Activated CD8-positive, alpha-beta T cell treated with anti-CD3 and anti-CD28 coated beads for 36 hours (primary cell): ENCODE results near the gene MYO6. TPM values are rescaled to one million over a fixed set of nuclear protein-coding genes. Genes with fewer than 3 reads are reported as not detected.

Source experiments
- ATAC-seq: fragments of 200-7000 bp; cut with Tn5 transposase; one replicate; pipeline ENCODE4 v1.10.0; 2021; ENCODE audit warnings: mild to moderate bottlenecking, moderate library complexity
- CTCF ChIA-PET: fragments of 350-600 bp; sonication (Branson Sonifier 250); formaldehyde crosslinking; loops from one replicate; lab custom pipeline; 2021; ENCODE audit warnings: antibody characterized with exemption; lab: Charles Lee
- POLR2A ChIA-PET: fragments of 350-600 bp; sonication (Branson Sonifier 250); formaldehyde crosslinking; loops from one replicate; lab custom pipeline; 2021; ENCODE audit warnings: antibody characterized with exemption; lab: Charles Lee
- DNase-seq: peaks from one replicate; pipeline ENCODE4 v3.0.0-alpha.2; 2020
- H3K27ac Mint-ChIP-seq: one replicate; pipeline ENCODE4 v1.8.0; 2021; ENCODE audit warnings: mild to moderate bottlenecking, mixed read lengths
- H3K27me3 Mint-ChIP-seq: one replicate; pipeline ENCODE4 v1.8.0; 2021; ENCODE audit warnings: mixed read lengths
- H3K36me3 Mint-ChIP-seq: one replicate; pipeline ENCODE4 v1.8.0; 2021; ENCODE audit warnings: low read depth, mixed read lengths
- H3K4me1 Mint-ChIP-seq: one replicate; pipeline ENCODE4 v1.8.0; 2021; ENCODE audit warnings: low read depth, mixed read lengths
- H3K4me3 Mint-ChIP-seq: one replicate; pipeline ENCODE4 v1.8.0; 2021; ENCODE audit warnings: mild to moderate bottlenecking, moderate library complexity, mixed read lengths
- H3K9me3 Mint-ChIP-seq: one replicate; pipeline ENCODE4 v1.8.0; 2021; ENCODE audit warnings: mixed read lengths
- CTCF ChIP-seq: fragments of 200-600 bp; IDR thresholded peaks from one replicate; pipeline ENCODE4 v1.8.0; 2022; ENCODE audit warnings: antibody characterized with exemption, mild to moderate bottlenecking
- intact Hi-C: fragments of 100-400 bp; cut with micrococcal nuclease; formaldehyde crosslinking; loops from one replicate; pipeline ENCODE4 v1.10.0; 2022
- total RNA-seq, 2 experiments: library from RNA; stranded (reverse); gene quantifications; one replicate each; pipeline ENCODE4 v1.2.3, GENCODE V29; 2021

Gene MYO6
- total RNA-seq, 2 experiments from 2014 or later = 1.4 TPM

GRCh38 chr6:75922226-75922625 lies 173.2 kb downstream of the MYO6 start:
- H3K9me3 Mint-ChIP-seq = no peaks in the 10 kb centered on the region
- no peaks in the 10 kb centered on the region for H3K4me1 Mint-ChIP-seq
- ChIA-PET POLR2A (no interaction called here), CTCF (no interaction called here)
- ATAC-seq = no peak
- no peak overlapping the region for H3K4me3 Mint-ChIP-seq
- no peak for DNase-seq
- H3K27me3 Mint-ChIP-seq = peaks cover 5% of the 10 kb centered on the region
- intact Hi-C loops = no loop called here
- no peak overlapping the region for H3K27ac Mint-ChIP-seq
- no peak for TF ChIP-seq CTCF
- no peaks in the 10 kb centered on the region for H3K36me3 Mint-ChIP-seq

- intact Hi-C loops = no loop called here
- CTCF ChIA-PET = interaction anchor here (1.6 kb wide), 1 partner anchor 8 kb away, joined by 8 read pairs; no protein-coding TSS in a partner anchor
- Mint-ChIP-seq H3K27ac (no peak overlapping the region), H3K36me3 (no peaks in the 10 kb centered on the region), H3K4me1 (no peaks in the 10 kb centered on the region), H3K4me3 (no peak overlapping the region), H3K27me3 (peaks cover 4% of the 10 kb centered on the region), H3K9me3 (no peaks in the 10 kb centered on the region)
- DNase-seq (no peak), ATAC-seq (no peak)
- TF ChIP-seq CTCF = no peak
- POLR2A ChIA-PET = no interaction called here
Observed at GRCh38 chr6:75926293-75927168, 177.5 kb downstream of the MYO6 start.

GRCh38 chr6:75931011-75931680 lies 182.1 kb downstream of the MYO6 start:
- intact Hi-C loops = loop anchor here (5.0 kb wide), 1 partner anchor 1526 kb away; no protein-coding TSS in a partner anchor
- H3K9me3 Mint-ChIP-seq = no peaks in the 10 kb centered on the region

GRCh38 chr6:75932067-75932466 lies 183.0 kb downstream of the MYO6 start:
- Mint-ChIP-seq H3K4me1 (peaks cover 7% of the 10 kb centered on the region), H3K9me3 (no peaks in the 10 kb centered on the region), H3K4me3 (no peak overlapping the region), H3K36me3 (no peaks in the 10 kb centered on the region), H3K27me3 (peaks cover 30% of the 10 kb centered on the region), H3K27ac (no peak overlapping the region)
- CTCF ChIA-PET = interaction anchor here (2.1 to 2.4 kb wide), 2 partner anchors 15 to 38 kb away, joined by 5 to 6 read pairs; no protein-coding TSS in a partner anchor
- intact Hi-C loops = loop anchor here (5.0 kb wide), 1 partner anchor 1525 kb away; no protein-coding TSS in a partner anchor
- ATAC-seq (no peak), DNase-seq (peak; percentile 11)
- TF ChIP-seq CTCF = peak; percentile 29
- POLR2A ChIA-PET = no interaction called here

More at GRCh38 chr6:75931011-75931680, 182.1 kb downstream of the MYO6 start:
- Mint-ChIP-seq H3K4me3 (no peak overlapping the region), H3K27ac (no peak overlapping the region), H3K36me3 (no peaks in the 10 kb centered on the region), H3K27me3 (peaks cover 24% of the 10 kb centered on the region), H3K4me1 (peaks cover 7% of the 10 kb centered on the region)
- ChIA-PET POLR2A (no interaction called here), CTCF (interaction anchor here (0.7 to 2.4 kb wide), 3 partner anchors 15 to 37 kb away, joined by 3 to 6 read pairs (median 5); no protein-coding TSS in a partner anchor)
- ATAC-seq (no peak), DNase-seq (no peak)
- no peak for TF ChIP-seq CTCF
